Right ventricle myocardium superior (tissue), 1 donor: ENCODE measurements around the gene ZNF124. TPM values are rescaled to one million over a fixed set of nuclear protein-coding genes. Genes with fewer than 3 reads are reported as not detected.
"Not testable (repeated sequence)": the region's sequence is repeated elsewhere in the genome, so short reads cannot be mapped to it uniquely, and the experiment has no call there.

ENCODE experiments used
- ATAC-seq: fragments of 200-7000 bp; cut with Tn5 transposase; one replicate; pipeline ENCODE4 v1.9.1; 2020; ENCODE audit warnings: mild to moderate bottlenecking; ENCODE audit not compliant: poor library complexity
- DNase-seq: peaks from one replicate; pipeline ENCODE4 v3.0.0-alpha.2; 2020
- intact Hi-C: fragments of 100-400 bp; cut with DNase I; formaldehyde crosslinking; loops from one replicate; pipeline ENCODE4 v1.11.2; 2022
- total RNA-seq: library from RNA; stranded (reverse); fragmentation: NEBNext Ultra II Directional; extraction: Animal tissue kit (Norgen Biotek cat#: 25700); gene quantifications from one replicate; pipeline ENCODE4 v1.2.1, GENCODE V29; 2021
- donor health status: DM: no; HTN: yes; CAD: no; lungs with severe emphysema.

ZNF124 gene
- total RNA-seq, 1 donor from 2014 or later: 6.7 TPM

- no peak for DNase-seq
- intact Hi-C loops: no loop called here
- ATAC-seq: no peak
Observed at GRCh38 chr1:247177755-247178154, 5.9 kb upstream of the ZNF124 start.

GRCh38 chr1:247175458-247175857 is 3.6 kb upstream of the ZNF124 start:
- DNase-seq (no peak), ATAC-seq (no peak)
- intact Hi-C loops: no loop called here

GRCh38 chr1:247173431-247173830 is 1.6 kb upstream of the ZNF124 start:
- DNase-seq (no peak), ATAC-seq (no peak)
- intact Hi-C loops: no loop called here

- ATAC-seq (no peak), DNase-seq (no peak)
- intact Hi-C loops: no loop called here
Observed at GRCh38 chr1:247172996-247173395, 1.2 kb upstream of the ZNF124 start.

GRCh38 chr1:247171443-247171842 is 377 bp downstream of the ZNF124 start:
- DNase-seq, intact Hi-C loops: not testable (repeated sequence)
- ATAC-seq: peak; percentile 87

- no peak for ATAC-seq
- no peak for DNase-seq
- intact Hi-C loops: loop anchor here (5.0 kb wide), 1 partner anchor 38 kb away; no protein-coding TSS in a partner anchor
Observed at GRCh38 chr1:247165674-247166073, 6.1 kb downstream of the ZNF124 start.

GRCh38 chr1:247164694-247165093 is 7.1 kb downstream of the ZNF124 start:
- DNase-seq (no peak), ATAC-seq (no peak)
- intact Hi-C loops: loop anchor here (5.0 kb wide), 1 partner anchor 37 kb away; no protein-coding TSS in a partner anchor

GRCh38 chr1:247156787-247157232 is 15.0 kb downstream of the ZNF124 start:
- ATAC-seq: no peak
- intact Hi-C loops: no loop called here
- no peak for DNase-seq

GRCh38 chr1:247147781-247148180 is 24.0 kb downstream of the ZNF124 start:
- DNase-seq (no peak), ATAC-seq (no peak)
- intact Hi-C loops: no loop called here

GRCh38 chr1:247147120-247147519 is 24.7 kb downstream of the ZNF124 start:
- DNase-seq, ATAC-seq, intact Hi-C loops: not testable (repeated sequence)

GRCh38 chr1:247146671-247147070 is 25.1 kb downstream of the ZNF124 start:
- intact Hi-C loops: no loop called here
- DNase-seq: no peak
- ATAC-seq: no peak

- DNase-seq (no peak), ATAC-seq (no peak)
- intact Hi-C loops: no loop called here
Observed at GRCh38 chr1:247145279-247145678, 26.5 kb downstream of the ZNF124 start.

GRCh38 chr1:247139557-247139956 is 32.3 kb downstream of the ZNF124 start:
- intact Hi-C loops, DNase-seq, ATAC-seq: not testable (repeated sequence)

- DNase-seq (no peak), ATAC-seq (no peak)
- intact Hi-C loops: no loop called here
Observed at GRCh38 chr1:247131236-247131635, 40.6 kb downstream of the ZNF124 start.

- DNase-seq, ATAC-seq: not testable (repeated sequence)
- intact Hi-C loops: loop anchor here (5.0 kb wide), 1 partner anchor 40 kb away; no protein-coding TSS in a partner anchor
Observed at GRCh38 chr1:247127519-247128282, 44.1 kb downstream of the ZNF124 start.

- intact Hi-C loops: loop anchor here (5.0 kb wide), 1 partner anchor 41 kb away; no protein-coding TSS in a partner anchor
- DNase-seq: not testable (repeated sequence)
- peak; percentile 88 for ATAC-seq
Observed at GRCh38 chr1:247126601-247127000, 45.2 kb downstream of the ZNF124 start.

- intact Hi-C loops: loop anchor here (5.0 kb wide), 1 partner anchor 41 kb away; no protein-coding TSS in a partner anchor
- ATAC-seq: peak; percentile 100
- not testable (repeated sequence) for DNase-seq
Observed at GRCh38 chr1:247126166-247126565, 45.7 kb downstream of the ZNF124 start.

GRCh38 chr1:247121382-247121781 is 50.4 kb downstream of the ZNF124 start:
- ATAC-seq (no peak), DNase-seq (no peak)
- intact Hi-C loops: no loop called here

- intact Hi-C loops, ATAC-seq, DNase-seq: not testable (repeated sequence)
Observed at GRCh38 chr1:247120408-247120668, 51.5 kb downstream of the ZNF124 start.

GRCh38 chr1:247119600-247120407 is 52.0 kb downstream of the ZNF124 start:
- intact Hi-C loops: no loop called here
- DNase-seq: no peak
- no peak for ATAC-seq
